Activated B cell treated with CpG ODN at 0.5 μM for 24 hours (primary cell): Measurements from ENCODE around the gene TMEM255B. TPM values are rescaled to one million over a fixed set of nuclear protein-coding genes. Genes with fewer than 3 reads are reported as not detected.

ENCODE experiments used
- ATAC-seq: fragments of 200-7000 bp; cut with Tn5 transposase; one replicate; pipeline ENCODE4 v1.10.0; 2021; ENCODE audit warnings: low read depth, mild to moderate bottlenecking, moderate library complexity
- CTCF ChIA-PET: fragments of 350-600 bp; sonication (Branson Sonifier 250); formaldehyde crosslinking; loops from one replicate; lab custom pipeline; 2021; ENCODE audit warnings: antibody characterized with exemption; lab: Charles Lee
- POLR2A ChIA-PET: fragments of 350-600 bp; sonication (Branson Sonifier 250); formaldehyde crosslinking; loops from one replicate; lab custom pipeline; 2021; ENCODE audit warnings: antibody characterized with exemption; lab: Charles Lee
- DNase-seq: peaks from one replicate; pipeline ENCODE4 v3.0.0; 2022
- H3K27ac Mint-ChIP-seq: one replicate; pipeline ENCODE4 v1.8.0; 2020; ENCODE audit warnings: mixed read lengths
- H3K27me3 Mint-ChIP-seq: one replicate; pipeline ENCODE4 v1.8.0; 2021; ENCODE audit warnings: mixed read lengths
- H3K36me3 Mint-ChIP-seq: one replicate; pipeline ENCODE4 v1.8.0; 2021; ENCODE audit warnings: low read depth, mixed read lengths
- H3K4me1 Mint-ChIP-seq: one replicate; pipeline ENCODE4 v1.8.0; 2021; ENCODE audit warnings: mixed read lengths
- H3K4me3 Mint-ChIP-seq: one replicate; pipeline ENCODE4 v1.8.0; 2020; ENCODE audit warnings: mild to moderate bottlenecking, mixed read lengths
- H3K9me3 Mint-ChIP-seq: one replicate; pipeline ENCODE4 v1.8.0; 2020; ENCODE audit warnings: mixed read lengths
- intact Hi-C: fragments of 100-400 bp; cut with micrococcal nuclease; formaldehyde crosslinking; loops from one replicate; pipeline ENCODE4 v1.15.1; 2024
- total RNA-seq: library from RNA; stranded (reverse); gene quantifications from 2 replicates; pipeline ENCODE4 v1.2.3, GENCODE V29; 2022
- TF ChIP-seq, protein P1 (sequence below): fragments of 200-600 bp; IDR thresholded peaks from one replicate; pipeline ENCODE4 v1.8.0; 2022; ENCODE audit warnings: antibody characterized with exemption, mild to moderate bottlenecking

Gene TMEM255B
- total RNA-seq, 1 donor from 2014 or later, result 6.2 TPM

- Mint-ChIP-seq H3K9me3 (no peaks in the 10 kb centered on the region), H3K27me3 (no peaks in the 10 kb centered on the region), H3K36me3 (no peaks in the 10 kb centered on the region), H3K27ac (no peak overlapping the region), H3K4me1 (no peaks in the 10 kb centered on the region), H3K4me3 (no peak overlapping the region)
- DNase-seq (no peak), ATAC-seq (no peak)
- CTCF ChIA-PET, result no interaction called here
- intact Hi-C loops, result no loop called here
- POLR2A ChIA-PET, result no interaction called here
- TF ChIP-seq, protein P1, sequence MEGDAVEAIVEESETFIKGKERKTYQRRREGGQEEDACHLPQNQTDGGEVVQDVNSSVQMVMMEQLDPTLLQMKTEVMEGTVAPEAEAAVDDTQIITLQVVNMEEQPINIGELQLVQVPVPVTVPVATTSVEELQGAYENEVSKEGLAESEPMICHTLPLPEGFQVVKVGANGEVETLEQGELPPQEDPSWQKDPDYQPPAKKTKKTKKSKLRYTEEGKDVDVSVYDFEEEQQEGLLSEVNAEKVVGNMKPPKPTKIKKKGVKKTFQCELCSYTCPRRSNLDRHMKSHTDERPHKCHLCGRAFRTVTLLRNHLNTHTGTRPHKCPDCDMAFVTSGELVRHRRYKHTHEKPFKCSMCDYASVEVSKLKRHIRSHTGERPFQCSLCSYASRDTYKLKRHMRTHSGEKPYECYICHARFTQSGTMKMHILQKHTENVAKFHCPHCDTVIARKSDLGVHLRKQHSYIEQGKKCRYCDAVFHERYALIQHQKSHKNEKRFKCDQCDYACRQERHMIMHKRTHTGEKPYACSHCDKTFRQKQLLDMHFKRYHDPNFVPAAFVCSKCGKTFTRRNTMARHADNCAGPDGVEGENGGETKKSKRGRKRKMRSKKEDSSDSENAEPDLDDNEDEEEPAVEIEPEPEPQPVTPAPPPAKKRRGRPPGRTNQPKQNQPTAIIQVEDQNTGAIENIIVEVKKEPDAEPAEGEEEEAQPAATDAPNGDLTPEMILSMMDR, result no peak
Measured at GRCh38 chr13:113798200-113798811, 39.3 kb downstream of the TMEM255B start.

GRCh38 chr13:113800576-113800926 is 41.5 kb downstream of the TMEM255B start:
- Mint-ChIP-seq H3K9me3 (no peaks in the 10 kb centered on the region), H3K27me3 (no peaks in the 10 kb centered on the region), H3K4me3 (no peak overlapping the region), H3K27ac (no peak overlapping the region), H3K4me1 (no peaks in the 10 kb centered on the region), H3K36me3 (no peaks in the 10 kb centered on the region)
- TF ChIP-seq, protein P1, result no peak
- ChIA-PET POLR2A (no interaction called here), CTCF (no interaction called here)
- ATAC-seq, result no peak
- intact Hi-C loops, result no loop called here
- DNase-seq, result no peak

- Mint-ChIP-seq H3K36me3 (no peaks in the 10 kb centered on the region), H3K27ac (no peak overlapping the region), H3K4me1 (no peaks in the 10 kb centered on the region), H3K4me3 (no peak overlapping the region), H3K9me3 (no peaks in the 10 kb centered on the region), H3K27me3 (no peaks in the 10 kb centered on the region)
- ATAC-seq (no peak), DNase-seq (no peak)
- TF ChIP-seq, protein P1, result no peak
- intact Hi-C loops, result no loop called here
- POLR2A ChIA-PET, result no interaction called here
- CTCF ChIA-PET, result no interaction called here
Measured at GRCh38 chr13:113801289-113801961, 42.4 kb downstream of the TMEM255B start.

- H3K27ac Mint-ChIP-seq, result no peak overlapping the region
- H3K36me3 Mint-ChIP-seq, result no peaks in the 10 kb centered on the region
- no peaks in the 10 kb centered on the region for H3K4me1 Mint-ChIP-seq
- TF ChIP-seq, protein P1, result no peak
- no peaks in the 10 kb centered on the region for H3K27me3 Mint-ChIP-seq
- ATAC-seq (no peak), DNase-seq (no peak)
- intact Hi-C loops, result no loop called here
- H3K4me3 Mint-ChIP-seq, result no peak overlapping the region
- ChIA-PET CTCF (no interaction called here), POLR2A (no interaction called here)
- no peaks in the 10 kb centered on the region for H3K9me3 Mint-ChIP-seq
Measured at GRCh38 chr13:113802090-113802531, 43.1 kb downstream of the TMEM255B start.

- TF ChIP-seq, protein P1, result no peak
- CTCF ChIA-PET, result no interaction called here
- DNase-seq (no peak), ATAC-seq (no peak)
- POLR2A ChIA-PET, result no interaction called here
- Mint-ChIP-seq H3K4me1 (no peaks in the 10 kb centered on the region), H3K36me3 (no peaks in the 10 kb centered on the region), H3K4me3 (no peak overlapping the region), H3K27ac (no peak overlapping the region), H3K27me3 (no peaks in the 10 kb centered on the region), H3K9me3 (no peaks in the 10 kb centered on the region)
- intact Hi-C loops, result no loop called here
Measured at GRCh38 chr13:113802761-113803160, 43.7 kb downstream of the TMEM255B start.
